ENCODE data around the gene VENTX.

The VENTX gene

GRCh38 chr10:133249094-133249780, 11.6 kb downstream of the VENTX start:
- no peak for DNase-seq (ENCODE audit: low read depth)
- no peak overlapping the region for H3K4me3 ChIP-seq (ENCODE audit: low read depth, low read length)

GRCh38 chr10:133249975-133250754, 12.5 kb downstream of the VENTX start:
- H3K4me3 ChIP-seq (ENCODE audit: low read depth, low read length), result no peak overlapping the region
- no peak for DNase-seq (ENCODE audit: low read depth)

GRCh38 chr10:133251388-133252222, 13.9 kb downstream of the VENTX start:
- H3K4me3 ChIP-seq (ENCODE audit: low read depth, low read length), result no peak overlapping the region
- no peak for DNase-seq (ENCODE audit: low read depth)

- no peak overlapping the region for H3K4me3 ChIP-seq (ENCODE audit: low read depth, low read length)
- DNase-seq (ENCODE audit: low read depth), result no peak
These were observed 14.5 kb downstream of the VENTX start for GRCh38 chr10:133252223-133252552.

DNA sequence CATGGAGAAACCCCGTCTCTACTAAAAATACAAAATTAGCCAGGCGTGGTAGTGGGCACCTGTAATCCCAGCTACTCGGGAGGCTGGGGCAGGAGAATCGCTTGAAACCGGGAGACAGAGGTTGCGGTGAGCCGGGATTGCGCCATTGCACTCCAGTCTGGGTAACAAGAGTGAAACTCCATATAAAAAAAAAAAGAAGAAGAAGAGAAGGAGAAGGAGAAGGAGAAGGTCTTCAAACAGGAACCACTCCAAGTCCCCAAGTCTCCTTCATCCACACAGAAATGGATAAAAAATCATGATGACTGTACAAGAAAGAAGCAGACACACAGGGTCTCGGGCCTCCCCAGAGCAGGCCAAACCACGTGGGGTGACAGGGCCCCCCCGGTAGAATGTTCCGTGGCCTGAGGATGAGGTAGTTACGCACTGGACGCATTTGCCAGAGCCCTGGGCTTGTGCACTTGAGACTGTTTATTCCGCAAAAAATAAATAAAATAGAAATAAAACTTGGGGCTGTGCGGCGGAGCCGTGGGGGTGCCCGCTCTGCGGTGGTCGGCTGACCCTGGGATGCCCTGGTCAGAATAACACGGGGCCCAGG, 15.8 kb downstream of the VENTX start:
- no peak for DNase-seq (ENCODE audit: low read depth)

GRCh38 chr10:133254421-133255120, 16.9 kb downstream of the VENTX start:
- DNase-seq (ENCODE audit: low read depth), result no peak
- no peak overlapping the region for H3K4me3 ChIP-seq (ENCODE audit: low read depth, low read length)

More for the DNA sequence above, 15.8 kb downstream of the VENTX start:
- no peak overlapping the region for H3K4me3 ChIP-seq (ENCODE audit: low read depth, low read length)

- no peak for DNase-seq (ENCODE audit: low read depth)
- H3K4me3 ChIP-seq (ENCODE audit: low read depth, low read length), result no peak overlapping the region
These were observed 17.7 kb downstream of the VENTX start for GRCh38 chr10:133255323-133255722.

- no peak for DNase-seq (ENCODE audit: low read depth)
- H3K4me3 ChIP-seq (ENCODE audit: low read depth, low read length), result no peak overlapping the region
These were observed 19.9 kb downstream of the VENTX start for GRCh38 chr10:133257489-133258065.

GRCh38 chr10:133258066-133258817, 20.6 kb downstream of the VENTX start:
- H3K4me3 ChIP-seq (ENCODE audit: low read depth, low read length), result no peak overlapping the region
- no peak for DNase-seq (ENCODE audit: low read depth)

DNA sequence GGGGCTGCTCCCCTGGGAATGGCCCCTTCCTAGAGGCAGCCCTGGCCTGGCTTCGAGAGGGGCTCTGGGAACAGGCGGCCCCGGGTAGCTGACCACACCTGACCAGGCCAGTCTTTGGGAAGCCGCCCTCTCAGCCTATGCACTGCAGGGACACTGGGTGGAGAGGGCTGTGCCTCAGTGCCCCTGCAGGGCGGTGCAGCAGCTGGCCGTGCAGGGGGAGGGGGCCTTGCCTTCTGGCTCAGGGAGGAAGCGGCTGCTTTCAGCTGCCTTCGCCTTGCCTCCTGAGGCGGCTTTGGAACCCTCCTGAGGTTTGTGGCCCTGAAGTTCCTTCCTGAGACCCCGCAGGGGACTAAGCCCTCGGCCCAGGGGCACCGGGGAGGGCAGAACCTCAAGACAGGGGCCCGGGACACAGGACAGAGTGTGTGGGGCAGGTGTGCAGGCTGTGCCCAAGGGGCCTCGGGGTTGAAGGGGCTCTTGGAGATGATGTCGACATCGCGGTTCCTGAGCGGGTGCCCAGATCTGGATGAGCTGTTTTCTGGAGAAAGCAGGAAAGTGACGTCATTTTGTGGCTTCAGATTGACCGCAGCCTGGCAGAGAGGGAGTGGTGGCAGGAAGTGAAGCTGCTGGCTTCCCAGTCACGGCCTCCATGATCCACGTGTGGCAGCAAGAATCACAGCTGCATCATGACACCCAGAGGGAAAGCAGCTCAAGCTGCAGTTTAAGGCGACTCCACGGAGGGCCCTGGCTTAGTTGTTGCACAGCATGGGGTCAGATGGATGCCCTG, 21.4 kb downstream of the VENTX start:
- DNase-seq (ENCODE audit: low read depth), result peak; percentile 98
- no peak overlapping the region for H3K4me3 ChIP-seq (ENCODE audit: low read depth, low read length)

- no peak for DNase-seq (ENCODE audit: low read depth)
These were observed 21.9 kb downstream of the VENTX start for GRCh38 chr10:133259602-133259989.

DNA sequence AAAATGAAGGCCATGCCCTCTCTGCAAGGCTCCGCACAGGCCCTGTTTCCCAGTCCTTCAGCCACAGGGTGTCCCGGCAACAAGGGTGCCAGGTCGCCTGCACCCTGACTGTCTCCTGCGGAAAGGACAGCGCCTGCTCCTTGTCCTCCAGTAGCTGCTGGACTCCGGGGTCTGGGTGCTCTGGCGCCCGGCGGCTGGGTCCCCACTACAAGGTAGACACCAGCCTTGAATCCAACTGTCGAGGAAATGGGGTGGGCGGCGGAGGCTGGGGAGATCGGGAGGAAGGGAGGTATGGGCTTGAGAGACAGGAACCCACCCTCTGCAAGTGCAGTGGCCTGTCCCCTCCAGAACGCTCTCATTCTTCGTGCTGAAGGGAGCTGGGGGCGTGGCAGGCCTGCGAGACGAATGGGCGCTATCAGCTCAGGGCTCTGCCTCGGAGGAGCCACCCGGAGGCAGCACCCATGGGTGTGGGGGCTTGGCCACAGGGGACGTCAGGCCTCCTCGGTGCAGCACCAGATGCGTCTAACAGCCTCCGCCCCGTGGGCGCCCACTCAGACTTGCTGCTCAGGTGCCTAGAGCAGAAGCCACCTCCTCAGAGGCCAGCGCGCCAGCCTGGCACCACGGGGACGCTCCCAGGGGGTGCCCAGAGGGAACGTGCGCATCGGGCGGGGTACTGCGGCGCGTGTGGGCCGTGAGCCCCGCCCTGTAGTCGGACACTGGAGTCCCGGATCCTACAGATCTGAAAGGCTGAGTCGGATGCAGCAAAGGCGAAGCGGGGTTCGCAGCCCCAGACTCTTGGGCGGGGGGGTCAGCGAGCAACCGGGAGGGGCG, 23.5 kb downstream of the VENTX start:
- peak overlapping the region; percentile 49 for H3K4me3 ChIP-seq (ENCODE audit: low read depth, low read length)
- no peak for DNase-seq (ENCODE audit: low read depth)

More at GRCh38 chr10:133259602-133259989, 21.9 kb downstream of the VENTX start:
- H3K4me3 ChIP-seq (ENCODE audit: low read depth, low read length), result no peak overlapping the region

- no peak for DNase-seq (ENCODE audit: low read depth)
- H3K4me3 ChIP-seq (ENCODE audit: low read depth, low read length), result peak overlapping the region; percentile 49
These were observed 24.2 kb downstream of the VENTX start for GRCh38 chr10:133261726-133262325.

- DNase-seq (ENCODE audit: low read depth), result no peak
- peak overlapping the region; percentile 43 for H3K4me3 ChIP-seq (ENCODE audit: low read depth, low read length)
These were observed 25.0 kb downstream of the VENTX start for GRCh38 chr10:133262696-133263095.

DNA sequence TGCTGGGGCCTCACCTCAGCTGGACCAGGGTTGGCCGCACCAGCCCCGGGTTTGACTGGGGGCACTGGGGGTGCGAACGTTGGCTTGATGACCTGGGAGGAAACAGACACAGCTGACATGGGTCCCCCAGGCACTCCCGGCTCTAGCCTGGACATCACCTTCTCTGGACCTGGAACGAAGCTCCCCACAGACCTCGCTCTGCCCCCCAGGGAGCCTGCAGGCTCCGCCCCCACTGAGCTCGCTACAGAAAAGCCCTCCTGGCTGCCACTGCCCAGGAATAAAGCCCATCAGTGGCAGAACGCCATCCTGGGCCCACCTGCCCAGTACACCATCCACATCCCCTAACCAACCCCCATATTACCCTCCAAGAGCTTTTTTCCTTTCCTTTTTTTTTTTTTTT, 26.0 kb downstream of the VENTX start:
- H3K4me3 ChIP-seq (ENCODE audit: low read depth, low read length), result no peak overlapping the region
- no peak for DNase-seq (ENCODE audit: low read depth)

GRCh38 chr10:133264461-133264860, 26.8 kb downstream of the VENTX start:
- no peak overlapping the region for H3K4me3 ChIP-seq (ENCODE audit: low read depth, low read length)
- DNase-seq (ENCODE audit: low read depth), result no peak

Data from skeletal muscle cell (primary cell).